ENCODE results near the gene SCD. TPM values are rescaled to one million over a fixed set of nuclear protein-coding genes. Genes with fewer than 3 reads are reported as not detected.
A peak's percentile ranks its signal among the peaks of the same experiment; 100 is the strongest.

SCD gene
- total and polyA plus RNA-seq, 9 of the 15 experiments (the other 6 are each of a cell fraction or from before 2014, with no cell fraction given) = 114 to 486 (median 188) TPM

DNA sequence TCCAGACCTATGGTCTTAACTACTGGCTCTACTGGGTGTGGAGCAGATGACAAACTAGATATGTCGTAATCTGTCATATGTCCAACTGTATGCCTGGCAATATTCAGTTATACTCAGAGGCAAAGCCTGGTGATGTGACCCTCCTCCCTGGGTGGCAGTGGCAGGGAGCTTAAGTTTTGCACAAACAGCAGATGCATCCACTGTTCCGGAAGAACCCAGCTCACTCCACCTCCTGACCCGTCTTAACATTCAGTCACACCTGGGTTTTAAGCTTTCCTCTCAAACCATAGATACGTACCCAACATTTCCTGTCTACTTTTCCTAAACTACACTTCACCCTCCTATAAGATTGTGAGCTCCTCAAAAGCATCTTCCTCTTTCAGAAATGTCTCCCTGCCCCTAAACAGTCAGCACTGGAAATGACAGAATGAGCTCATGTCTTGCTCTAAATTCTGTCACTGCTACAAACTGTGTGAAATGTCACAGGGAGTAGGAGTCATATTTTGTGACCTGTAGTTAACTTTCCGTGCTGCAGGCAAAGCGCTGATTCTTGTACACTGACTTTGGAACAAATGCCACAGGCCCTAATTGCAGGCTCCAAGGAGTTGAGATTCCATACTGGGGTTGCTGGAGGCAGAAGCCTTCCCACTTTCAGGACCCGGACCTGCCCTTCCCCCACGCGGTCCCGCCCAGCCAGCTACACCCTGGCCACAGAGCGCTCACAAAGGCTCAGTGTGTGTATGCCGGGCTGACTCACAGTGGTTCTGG is 23.9 kb downstream of the SCD start (continued):
- TF ChIP-seq, protein P1, sequence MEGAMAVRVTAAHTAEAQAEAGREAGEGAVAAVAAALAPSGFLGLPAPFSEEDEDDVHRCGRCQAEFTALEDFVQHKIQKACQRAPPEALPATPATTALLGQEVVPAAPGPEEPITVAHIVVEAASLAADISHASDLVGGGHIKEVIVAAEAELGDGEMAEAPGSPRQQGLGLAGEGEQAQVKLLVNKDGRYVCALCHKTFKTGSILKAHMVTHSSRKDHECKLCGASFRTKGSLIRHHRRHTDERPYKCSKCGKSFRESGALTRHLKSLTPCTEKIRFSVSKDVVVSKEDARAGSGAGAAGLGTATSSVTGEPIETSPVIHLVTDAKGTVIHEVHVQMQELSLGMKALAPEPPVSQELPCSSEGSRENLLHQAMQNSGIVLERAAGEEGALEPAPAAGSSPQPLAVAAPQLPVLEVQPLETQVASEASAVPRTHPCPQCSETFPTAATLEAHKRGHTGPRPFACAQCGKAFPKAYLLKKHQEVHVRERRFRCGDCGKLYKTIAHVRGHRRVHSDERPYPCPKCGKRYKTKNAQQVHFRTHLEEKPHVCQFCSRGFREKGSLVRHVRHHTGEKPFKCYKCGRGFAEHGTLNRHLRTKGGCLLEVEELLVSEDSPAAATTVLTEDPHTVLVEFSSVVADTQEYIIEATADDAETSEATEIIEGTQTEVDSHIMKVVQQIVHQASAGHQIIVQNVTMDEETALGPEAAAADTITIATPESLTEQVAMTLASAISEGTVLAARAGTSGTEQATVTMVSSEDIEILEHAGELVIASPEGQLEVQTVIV (CRISPR knock-in tag; IDR thresholded peaks at IDR 0.05; ENCODE audit: borderline replicate concordance) = no peak
- no peak for TF ChIP-seq TSC22D4 (tag; IDR thresholded peaks at IDR 0.05)
- peak; percentile 66 for TF ChIP-seq FOSL1 (tag; conservative IDR thresholded peaks at IDR 0.05)
- TF ChIP-seq, protein P2, sequence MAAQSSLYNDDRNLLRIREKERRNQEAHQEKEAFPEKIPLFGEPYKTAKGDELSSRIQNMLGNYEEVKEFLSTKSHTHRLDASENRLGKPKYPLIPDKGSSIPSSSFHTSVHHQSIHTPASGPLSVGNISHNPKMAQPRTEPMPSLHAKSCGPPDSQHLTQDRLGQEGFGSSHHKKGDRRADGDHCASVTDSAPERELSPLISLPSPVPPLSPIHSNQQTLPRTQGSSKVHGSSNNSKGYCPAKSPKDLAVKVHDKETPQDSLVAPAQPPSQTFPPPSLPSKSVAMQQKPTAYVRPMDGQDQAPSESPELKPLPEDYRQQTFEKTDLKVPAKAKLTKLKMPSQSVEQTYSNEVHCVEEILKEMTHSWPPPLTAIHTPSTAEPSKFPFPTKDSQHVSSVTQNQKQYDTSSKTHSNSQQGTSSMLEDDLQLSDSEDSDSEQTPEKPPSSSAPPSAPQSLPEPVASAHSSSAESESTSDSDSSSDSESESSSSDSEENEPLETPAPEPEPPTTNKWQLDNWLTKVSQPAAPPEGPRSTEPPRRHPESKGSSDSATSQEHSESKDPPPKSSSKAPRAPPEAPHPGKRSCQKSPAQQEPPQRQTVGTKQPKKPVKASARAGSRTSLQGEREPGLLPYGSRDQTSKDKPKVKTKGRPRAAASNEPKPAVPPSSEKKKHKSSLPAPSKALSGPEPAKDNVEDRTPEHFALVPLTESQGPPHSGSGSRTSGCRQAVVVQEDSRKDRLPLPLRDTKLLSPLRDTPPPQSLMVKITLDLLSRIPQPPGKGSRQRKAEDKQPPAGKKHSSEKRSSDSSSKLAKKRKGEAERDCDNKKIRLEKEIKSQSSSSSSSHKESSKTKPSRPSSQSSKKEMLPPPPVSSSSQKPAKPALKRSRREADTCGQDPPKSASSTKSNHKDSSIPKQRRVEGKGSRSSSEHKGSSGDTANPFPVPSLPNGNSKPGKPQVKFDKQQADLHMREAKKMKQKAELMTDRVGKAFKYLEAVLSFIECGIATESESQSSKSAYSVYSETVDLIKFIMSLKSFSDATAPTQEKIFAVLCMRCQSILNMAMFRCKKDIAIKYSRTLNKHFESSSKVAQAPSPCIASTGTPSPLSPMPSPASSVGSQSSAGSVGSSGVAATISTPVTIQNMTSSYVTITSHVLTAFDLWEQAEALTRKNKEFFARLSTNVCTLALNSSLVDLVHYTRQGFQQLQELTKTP (IDR thresholded peaks at IDR 0.05; ENCODE audit: low read depth in 1 of 2, partially characterized antibody in 2 of 2) = peak; percentile 41 to 82
- TF ChIP-seq, protein P3, sequence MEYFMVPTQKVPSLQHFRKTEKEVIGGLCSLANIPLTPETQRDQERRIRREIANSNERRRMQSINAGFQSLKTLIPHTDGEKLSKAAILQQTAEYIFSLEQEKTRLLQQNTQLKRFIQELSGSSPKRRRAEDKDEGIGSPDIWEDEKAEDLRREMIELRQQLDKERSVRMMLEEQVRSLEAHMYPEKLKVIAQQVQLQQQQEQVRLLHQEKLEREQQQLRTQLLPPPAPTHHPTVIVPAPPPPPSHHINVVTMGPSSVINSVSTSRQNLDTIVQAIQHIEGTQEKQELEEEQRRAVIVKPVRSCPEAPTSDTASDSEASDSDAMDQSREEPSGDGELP (CRISPR knock-in tag; IDR thresholded peaks at IDR 0.05; ENCODE audit: borderline replicate concordance) = peak; percentile 61; the same call in 1 of the 2 replicates
- TF ChIP-seq JUND (IDR thresholded peaks at IDR 0.05; ENCODE audit: borderline replicate concordance, low read depth, low read length) = no peak
- TF ChIP-seq JUND (tag; IDR thresholded peaks at IDR 0.05; ENCODE audit: borderline replicate concordance, low read depth, low read length) = peak; percentile 67; the same call in 2 of the 3 replicates
- no peak for TF ChIP-seq ZNF253 (CRISPR knock-in tag; conservative IDR thresholded peaks at IDR 0.05)
- TF ChIP-seq ILK (tag; IDR thresholded peaks at IDR 0.05; ENCODE audit: borderline replicate concordance, low read depth) = no peak
- TF ChIP-seq, protein P4, sequence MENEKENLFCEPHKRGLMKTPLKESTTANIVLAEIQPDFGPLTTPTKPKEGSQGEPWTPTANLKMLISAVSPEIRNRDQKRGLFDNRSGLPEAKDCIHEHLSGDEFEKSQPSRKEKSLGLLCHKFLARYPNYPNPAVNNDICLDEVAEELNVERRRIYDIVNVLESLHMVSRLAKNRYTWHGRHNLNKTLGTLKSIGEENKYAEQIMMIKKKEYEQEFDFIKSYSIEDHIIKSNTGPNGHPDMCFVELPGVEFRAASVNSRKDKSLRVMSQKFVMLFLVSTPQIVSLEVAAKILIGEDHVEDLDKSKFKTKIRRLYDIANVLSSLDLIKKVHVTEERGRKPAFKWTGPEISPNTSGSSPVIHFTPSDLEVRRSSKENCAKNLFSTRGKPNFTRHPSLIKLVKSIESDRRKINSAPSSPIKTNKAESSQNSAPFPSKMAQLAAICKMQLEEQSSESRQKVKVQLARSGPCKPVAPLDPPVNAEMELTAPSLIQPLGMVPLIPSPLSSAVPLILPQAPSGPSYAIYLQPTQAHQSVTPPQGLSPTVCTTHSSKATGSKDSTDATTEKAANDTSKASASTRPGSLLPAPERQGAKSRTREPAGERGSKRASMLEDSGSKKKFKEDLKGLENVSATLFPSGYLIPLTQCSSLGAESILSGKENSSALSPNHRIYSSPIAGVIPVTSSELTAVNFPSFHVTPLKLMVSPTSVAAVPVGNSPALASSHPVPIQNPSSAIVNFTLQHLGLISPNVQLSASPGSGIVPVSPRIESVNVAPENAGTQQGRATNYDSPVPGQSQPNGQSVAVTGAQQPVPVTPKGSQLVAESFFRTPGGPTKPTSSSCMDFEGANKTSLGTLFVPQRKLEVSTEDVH (IDR thresholded peaks at IDR 0.05; ENCODE audit: low read depth, partially characterized antibody) = no peak
- no peak for TF ChIP-seq DMBX1 (CRISPR knock-in tag; IDR thresholded peaks at IDR 0.05; ENCODE audit: borderline replicate concordance)
- TF ChIP-seq DIDO1 (tag; IDR thresholded peaks at IDR 0.05; ENCODE audit: low read depth) = no peak
- no peak for TF ChIP-seq ZNF445 (CRISPR knock-in tag; IDR thresholded peaks at IDR 0.05; ENCODE audit: low read depth)
- no peak for TF ChIP-seq ZNF140 (CRISPR knock-in tag; IDR thresholded peaks at IDR 0.05)
- no peak for TF ChIP-seq IFI16 (CRISPR knock-in tag; IDR thresholded peaks at IDR 0.05)
